GM12874 (cell line): ENCODE results near the gene PIP4K2C.

Experiments
- TF ChIP-seq, protein P1 (sequence below): IDR thresholded peaks from 2 replicates; pipeline ENCODE4 v1.5.1; 2011; ENCODE audit warnings: low read depth, mild to moderate bottlenecking, control low read depth, low read length, moderate library complexity; ENCODE audit not compliant: insufficient read depth

The PIP4K2C gene

DNA sequence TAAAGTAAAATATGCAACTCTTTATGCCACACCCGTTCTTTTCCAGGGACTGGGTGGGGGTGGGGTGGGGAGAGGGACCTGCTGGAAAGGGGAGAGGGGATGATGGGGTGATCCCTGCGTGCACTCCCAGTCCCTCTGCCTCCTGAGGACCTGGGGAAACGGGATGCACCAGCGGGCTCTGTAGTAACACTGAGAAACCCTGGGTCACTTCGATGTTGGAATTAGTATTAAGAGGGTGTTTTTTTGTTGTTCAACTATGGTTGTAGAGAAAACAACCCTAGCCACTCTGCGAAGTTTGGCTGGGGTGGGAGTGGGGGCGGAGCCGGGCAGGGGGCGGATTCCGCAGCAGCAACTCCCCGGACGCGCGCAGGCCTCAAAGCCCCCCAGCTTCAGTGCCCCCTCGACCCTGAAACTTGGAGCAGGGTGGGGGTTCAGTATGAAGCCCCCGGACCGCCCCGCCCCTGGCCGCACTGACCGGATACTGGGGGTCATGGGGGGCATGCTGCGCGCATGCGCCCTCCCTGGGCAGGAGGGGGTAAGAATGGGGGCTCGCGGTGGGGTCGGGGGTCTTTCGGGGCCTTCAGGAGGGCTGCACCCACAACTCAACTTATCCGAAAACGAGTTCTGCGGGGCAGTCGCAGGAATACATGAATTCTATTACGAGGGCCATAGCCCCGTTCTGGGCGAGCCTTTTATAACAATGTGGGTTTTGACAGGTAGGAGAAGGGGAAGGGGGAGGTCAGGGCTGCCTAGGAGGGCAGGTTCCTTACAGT lies 19.0 kb downstream of the PIP4K2C start:
- TF ChIP-seq, protein P1, sequence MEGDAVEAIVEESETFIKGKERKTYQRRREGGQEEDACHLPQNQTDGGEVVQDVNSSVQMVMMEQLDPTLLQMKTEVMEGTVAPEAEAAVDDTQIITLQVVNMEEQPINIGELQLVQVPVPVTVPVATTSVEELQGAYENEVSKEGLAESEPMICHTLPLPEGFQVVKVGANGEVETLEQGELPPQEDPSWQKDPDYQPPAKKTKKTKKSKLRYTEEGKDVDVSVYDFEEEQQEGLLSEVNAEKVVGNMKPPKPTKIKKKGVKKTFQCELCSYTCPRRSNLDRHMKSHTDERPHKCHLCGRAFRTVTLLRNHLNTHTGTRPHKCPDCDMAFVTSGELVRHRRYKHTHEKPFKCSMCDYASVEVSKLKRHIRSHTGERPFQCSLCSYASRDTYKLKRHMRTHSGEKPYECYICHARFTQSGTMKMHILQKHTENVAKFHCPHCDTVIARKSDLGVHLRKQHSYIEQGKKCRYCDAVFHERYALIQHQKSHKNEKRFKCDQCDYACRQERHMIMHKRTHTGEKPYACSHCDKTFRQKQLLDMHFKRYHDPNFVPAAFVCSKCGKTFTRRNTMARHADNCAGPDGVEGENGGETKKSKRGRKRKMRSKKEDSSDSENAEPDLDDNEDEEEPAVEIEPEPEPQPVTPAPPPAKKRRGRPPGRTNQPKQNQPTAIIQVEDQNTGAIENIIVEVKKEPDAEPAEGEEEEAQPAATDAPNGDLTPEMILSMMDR, result no peak

DNA sequence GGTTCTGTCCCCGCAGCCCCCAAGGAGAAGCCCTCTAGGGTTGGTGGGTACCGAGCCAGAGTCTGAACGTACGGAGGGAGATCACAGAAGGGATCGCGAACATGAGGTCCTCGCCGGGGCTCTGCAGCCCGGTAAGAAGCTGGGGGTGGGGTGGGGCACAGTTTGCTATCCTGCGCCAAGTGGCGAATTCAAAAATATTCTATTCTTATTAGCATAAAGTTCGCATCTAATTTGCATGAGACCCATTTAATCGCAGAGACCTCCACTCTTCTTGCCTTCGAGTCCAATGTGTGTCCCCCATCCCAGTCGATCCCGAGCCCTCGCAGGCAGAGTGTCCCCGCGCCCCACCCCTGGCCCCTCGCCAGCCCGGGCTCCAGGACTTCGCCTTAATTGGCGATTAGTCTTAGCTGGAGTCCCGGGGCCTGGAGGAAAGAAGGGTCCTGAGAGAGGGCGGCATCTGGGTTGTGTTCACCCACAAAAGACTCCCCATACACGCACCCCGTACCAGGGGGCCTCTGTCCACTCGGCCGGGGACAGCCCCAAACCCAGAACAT lies 19.6 kb downstream of the PIP4K2C start:
- TF ChIP-seq, protein P1, result no peak

DNA sequence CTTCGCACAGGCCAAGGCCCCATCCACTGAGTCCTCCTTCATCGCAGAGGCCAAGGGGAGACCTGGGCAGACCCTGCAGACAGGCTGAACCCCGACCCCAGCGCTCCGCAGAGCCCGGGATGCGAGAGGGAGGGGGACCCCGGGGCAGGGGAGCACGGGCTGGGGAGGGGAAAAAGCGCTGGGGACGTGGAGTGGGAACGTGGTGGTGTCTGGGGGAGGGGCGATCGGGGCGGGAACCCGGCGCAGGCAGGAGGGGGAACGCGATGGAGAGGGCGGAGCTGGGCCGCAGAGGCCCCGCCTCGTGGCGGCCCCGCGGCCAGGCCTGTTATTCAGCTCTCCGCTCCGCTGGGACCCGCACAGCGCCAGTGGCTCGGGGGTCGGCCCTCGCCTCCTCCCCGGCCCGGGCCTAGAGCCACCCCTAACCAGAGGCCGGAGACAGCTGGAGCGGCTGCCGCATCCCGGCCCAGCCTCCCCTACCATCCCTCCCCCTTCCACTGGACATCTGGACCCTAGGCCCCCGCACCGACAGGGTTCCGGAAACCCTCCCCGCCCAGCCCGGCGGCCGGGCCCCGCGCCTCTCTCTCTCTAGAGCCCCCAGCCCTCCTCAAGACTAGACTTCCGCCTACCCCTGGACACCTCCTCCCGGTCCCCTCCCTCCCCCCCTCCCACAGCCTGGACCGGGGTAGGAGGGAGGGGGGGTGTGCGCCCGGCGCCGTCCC lies 20.3 kb downstream of the PIP4K2C start, which contains the start of gene ARHGEF25:
Gene ARHGEF25, plus strand, starts transcription at position 328 of the 719 bp plus-strand sequence. CDS start 460 bp downstream, outside the sequence.
- TF ChIP-seq, protein P1, result no peak

DNA sequence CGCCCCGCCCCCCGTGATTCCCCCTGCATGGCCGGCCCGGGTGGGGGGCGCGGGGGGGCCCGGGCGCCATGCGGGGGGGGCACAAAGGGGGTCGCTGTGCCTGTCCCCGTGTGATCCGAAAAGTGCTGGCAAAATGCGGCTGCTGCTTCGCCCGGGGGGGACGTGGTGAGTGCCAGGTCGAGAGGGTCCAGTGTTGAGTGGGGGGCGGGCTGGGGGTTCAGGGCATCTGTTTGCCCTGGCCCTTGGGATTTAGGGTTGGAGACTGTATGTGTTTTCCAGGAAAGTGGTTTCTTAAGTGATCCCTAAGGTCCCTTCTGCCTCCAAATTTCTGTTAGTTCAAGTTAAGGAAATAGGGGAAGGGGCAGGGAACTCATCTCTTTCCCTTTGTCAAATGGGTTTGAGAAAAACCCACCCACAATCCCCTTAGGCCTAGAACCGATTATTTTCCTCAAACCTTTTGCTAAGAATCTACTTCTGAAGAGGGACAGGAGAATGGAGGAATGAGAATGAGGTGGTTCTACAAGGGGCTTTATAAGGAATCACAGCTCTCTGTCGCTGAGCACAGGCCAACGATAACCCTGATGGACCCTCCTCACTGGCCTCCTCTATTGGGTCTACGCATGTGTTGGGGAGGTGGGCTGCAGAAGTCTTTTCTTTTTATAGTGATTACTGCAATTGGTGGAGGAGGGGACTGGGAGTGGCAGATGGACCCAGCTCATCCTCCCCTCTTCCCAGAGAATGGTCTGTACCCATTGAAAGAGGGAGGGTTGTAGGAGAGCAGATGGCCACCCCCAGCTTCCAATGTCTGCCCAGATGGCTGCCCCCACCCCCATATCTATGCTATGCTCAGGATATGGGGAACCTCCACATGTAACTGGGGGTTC lies 21.1 kb downstream of the PIP4K2C start:
- TF ChIP-seq, protein P1, result no peak

DNA sequence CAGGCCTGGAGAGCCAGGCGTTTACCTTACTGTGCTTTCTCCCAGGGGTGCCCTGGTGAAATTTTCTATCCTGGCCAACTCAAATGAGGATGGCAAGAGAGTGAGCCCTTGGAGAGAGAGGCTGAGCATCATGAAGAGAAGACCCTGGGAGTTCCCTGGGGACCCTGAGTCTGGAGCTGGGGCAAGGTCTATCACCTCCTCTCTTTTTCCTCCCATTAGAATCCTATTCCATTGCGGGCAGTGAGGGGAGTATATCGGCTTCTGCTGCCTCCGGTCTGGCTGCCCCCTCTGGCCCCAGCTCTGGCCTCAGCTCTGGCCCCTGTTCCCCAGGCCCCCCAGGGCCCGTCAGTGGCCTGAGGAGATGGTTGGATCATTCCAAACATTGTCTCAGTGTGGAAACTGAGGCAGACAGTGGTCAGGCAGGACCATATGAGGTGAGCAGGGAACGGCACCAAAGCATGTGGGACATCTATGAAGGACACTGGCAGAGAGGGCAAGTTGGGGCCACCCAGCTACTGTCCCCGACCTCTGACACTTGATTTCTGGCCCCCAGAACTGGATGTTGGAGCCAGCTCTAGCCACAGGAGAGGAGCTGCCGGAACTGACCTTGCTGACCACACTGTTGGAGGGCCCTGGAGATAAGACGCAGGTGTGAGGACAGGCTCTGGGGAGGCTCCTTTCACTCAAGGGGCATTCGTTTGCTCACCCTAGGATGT lies 21.9 kb downstream of the PIP4K2C start:
- TF ChIP-seq, protein P1, result no peak

DNA sequence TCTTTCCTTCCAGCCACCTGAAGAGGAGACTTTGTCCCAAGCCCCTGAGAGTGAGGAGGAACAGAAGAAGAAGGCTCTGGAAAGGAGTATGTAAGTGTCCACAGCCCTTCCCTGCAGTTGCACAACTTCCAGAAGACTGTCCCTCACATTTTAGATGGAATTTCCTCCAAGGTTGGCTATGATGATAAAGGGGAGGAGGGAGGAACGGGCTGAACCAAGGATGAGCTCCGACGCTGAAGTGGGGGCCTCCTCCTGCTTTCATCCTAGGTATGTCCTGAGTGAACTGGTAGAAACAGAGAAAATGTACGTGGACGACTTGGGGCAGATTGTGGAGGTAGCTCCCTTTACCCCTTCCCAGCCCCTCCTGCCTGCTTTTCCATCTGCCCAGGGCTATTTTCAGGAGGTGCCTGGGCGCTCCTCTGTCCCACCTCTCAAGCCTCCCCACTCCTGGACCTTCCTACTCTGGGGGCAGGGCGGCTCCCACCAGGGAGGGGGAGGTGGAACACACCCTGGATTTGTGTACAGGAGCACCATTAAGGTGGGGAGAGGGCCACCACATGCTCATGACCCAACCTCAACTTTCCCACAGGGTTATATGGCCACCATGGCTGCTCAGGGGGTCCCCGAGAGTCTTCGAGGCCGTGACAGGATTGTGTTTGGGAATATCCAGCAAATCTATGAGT lies 22.6 kb downstream of the PIP4K2C start:
- TF ChIP-seq, protein P1, result no peak
